ENCODE data around the gene EPHA6. TPM values are rescaled to one million over a fixed set of nuclear protein-coding genes. Genes with fewer than 3 reads are reported as not detected.
"Not testable (repeated sequence)": the region's sequence is repeated elsewhere in the genome, so short reads cannot be mapped to it uniquely, and the experiment has no call there.

EPHA6 gene
- total and polyA plus RNA-seq, 2 donors (not counting 1 experiment from before 2014, with no cell fraction given): under 0.01 TPM; not detected in 1

DNA sequence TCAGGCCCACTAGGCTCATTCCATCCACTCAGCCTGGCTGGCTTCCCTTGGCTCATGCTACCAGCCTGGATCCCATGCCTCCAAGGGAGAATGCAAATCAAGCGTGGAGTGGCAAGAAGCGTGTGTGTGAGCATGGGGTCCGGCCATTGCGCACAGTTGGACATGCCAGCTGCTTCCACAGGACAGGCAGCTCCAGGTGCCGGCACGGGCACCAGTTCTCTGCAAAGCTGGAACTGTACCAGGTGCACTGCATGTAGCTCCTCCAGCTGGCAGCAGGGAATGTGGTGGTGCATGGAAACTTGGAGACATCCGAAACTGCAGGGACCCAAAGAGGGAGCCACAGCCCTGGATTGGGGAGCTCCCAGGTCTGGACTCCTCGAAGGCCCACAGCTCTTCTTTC, 449.8 kb downstream of the EPHA6 start:
- no peak for DNase-seq (ENCODE audit: low read depth in 2 of 2)
- Histone ChIP-seq H3K27ac (ENCODE audit: insufficient read depth, low read length) (no peak overlapping the region), H3K4me1 (ENCODE audit: control insufficient read depth, extremely low read depth, insufficient read depth, low read length) (no peaks in the 10 kb centered on the region), H3K36me3 (ENCODE audit: control insufficient read depth, insufficient read depth, low read length) (no peaks in the 10 kb centered on the region), H3K27me3 (ENCODE audit: control insufficient read depth, insufficient read depth, low read length) (no peaks in the 10 kb centered on the region), H2AFZ (ENCODE audit: low read length) (no peak overlapping the region), H3K4me2 (ENCODE audit: extremely low read depth, insufficient read depth, low read length) (no peak overlapping the region), H3K79me2 (ENCODE audit: control insufficient read depth, insufficient read depth, low read length) (no peaks in the 10 kb centered on the region), H3K4me3 (replicated peaks in 1 of 4; ENCODE audit: control extremely low read depth in 1 of 4, insufficient read depth in 1 of 4, low read depth in 3 of 4, low read length in 4 of 4) (no peak overlapping the region), H4K20me1 (ENCODE audit: control insufficient read depth, extremely low read depth, insufficient read depth, low read length) (no peaks in the 10 kb centered on the region), H3K9ac (ENCODE audit: insufficient read depth, low read length) (no peak overlapping the region), H3K9me3 (ENCODE audit: control insufficient read depth, insufficient read depth, low read depth, low read length) (no peaks in the 10 kb centered on the region)
- TF ChIP-seq, protein P1, sequence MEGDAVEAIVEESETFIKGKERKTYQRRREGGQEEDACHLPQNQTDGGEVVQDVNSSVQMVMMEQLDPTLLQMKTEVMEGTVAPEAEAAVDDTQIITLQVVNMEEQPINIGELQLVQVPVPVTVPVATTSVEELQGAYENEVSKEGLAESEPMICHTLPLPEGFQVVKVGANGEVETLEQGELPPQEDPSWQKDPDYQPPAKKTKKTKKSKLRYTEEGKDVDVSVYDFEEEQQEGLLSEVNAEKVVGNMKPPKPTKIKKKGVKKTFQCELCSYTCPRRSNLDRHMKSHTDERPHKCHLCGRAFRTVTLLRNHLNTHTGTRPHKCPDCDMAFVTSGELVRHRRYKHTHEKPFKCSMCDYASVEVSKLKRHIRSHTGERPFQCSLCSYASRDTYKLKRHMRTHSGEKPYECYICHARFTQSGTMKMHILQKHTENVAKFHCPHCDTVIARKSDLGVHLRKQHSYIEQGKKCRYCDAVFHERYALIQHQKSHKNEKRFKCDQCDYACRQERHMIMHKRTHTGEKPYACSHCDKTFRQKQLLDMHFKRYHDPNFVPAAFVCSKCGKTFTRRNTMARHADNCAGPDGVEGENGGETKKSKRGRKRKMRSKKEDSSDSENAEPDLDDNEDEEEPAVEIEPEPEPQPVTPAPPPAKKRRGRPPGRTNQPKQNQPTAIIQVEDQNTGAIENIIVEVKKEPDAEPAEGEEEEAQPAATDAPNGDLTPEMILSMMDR (conservative IDR thresholded peaks at IDR 0.05 in 1 of 2, IDR thresholded peaks at IDR 0.05 in 1 of 2; ENCODE audit: low read depth in 1 of 2, low read length in 2 of 2): no peak
- no peak for TF ChIP-seq EZH2 (IDR thresholded peaks at IDR 0.05; ENCODE audit: low read length, missing control alignments)

DNA sequence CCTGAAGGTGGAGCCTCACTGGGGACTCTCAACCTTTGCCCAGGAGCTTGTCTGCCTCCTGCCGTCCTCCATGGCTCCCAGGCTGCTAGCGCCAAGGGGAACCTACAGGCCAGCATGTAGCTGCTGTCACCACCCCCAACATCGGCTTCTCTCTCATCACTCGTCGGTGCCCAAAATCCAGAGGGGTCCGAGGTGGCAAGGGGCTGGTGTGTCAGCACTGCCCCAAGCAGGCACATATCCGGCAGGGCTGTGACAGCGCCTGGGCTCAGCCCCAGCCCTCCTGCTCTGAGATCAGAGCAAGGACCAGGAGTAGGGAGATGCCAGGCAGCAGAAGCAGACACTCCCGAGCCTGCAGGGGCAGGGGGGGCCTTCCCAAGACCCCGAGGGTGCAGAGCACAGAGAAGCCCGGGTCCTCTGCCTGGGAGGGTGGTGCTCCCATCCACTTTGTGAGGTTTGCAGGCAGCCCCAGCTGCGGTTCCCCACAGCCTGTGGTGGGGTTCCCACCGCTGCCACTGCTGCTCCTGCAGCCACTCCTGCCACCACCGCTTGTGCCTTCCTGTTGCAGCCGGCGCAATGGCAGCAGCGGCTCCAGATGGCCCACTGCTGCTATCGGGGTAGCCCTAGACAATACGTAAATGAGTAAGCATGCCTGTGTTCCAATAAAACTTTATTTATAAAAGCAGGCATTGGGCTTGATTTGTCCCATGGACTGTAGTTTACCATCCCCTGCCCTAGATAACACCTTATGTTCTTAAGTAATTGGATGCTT, 451.0 kb downstream of the EPHA6 start:
- no peak overlapping the region for H2AFZ ChIP-seq (ENCODE audit: low read length)
- H3K4me2 ChIP-seq (ENCODE audit: extremely low read depth, insufficient read depth, low read length): no peak overlapping the region
- no peak overlapping the region for H3K27ac ChIP-seq (ENCODE audit: insufficient read depth, low read length)
- no peaks in the 10 kb centered on the region for H4K20me1 ChIP-seq (ENCODE audit: control insufficient read depth, extremely low read depth, insufficient read depth, low read length)
- no peaks in the 10 kb centered on the region for H3K79me2 ChIP-seq (ENCODE audit: control insufficient read depth, insufficient read depth, low read length)
- H3K9ac ChIP-seq (ENCODE audit: insufficient read depth, low read length): no peak overlapping the region
- H3K36me3 ChIP-seq (ENCODE audit: control insufficient read depth, insufficient read depth, low read length): no peaks in the 10 kb centered on the region
- H3K4me3 ChIP-seq (replicated peaks in 1 of 4; ENCODE audit: control extremely low read depth in 1 of 4, insufficient read depth in 1 of 4, low read depth in 3 of 4, low read length in 4 of 4): no peak overlapping the region
- TF ChIP-seq, protein P1 (conservative IDR thresholded peaks at IDR 0.05 in 1 of 2, IDR thresholded peaks at IDR 0.05 in 1 of 2; ENCODE audit: low read depth in 1 of 2, low read length in 2 of 2): no peak
- TF ChIP-seq EZH2 (IDR thresholded peaks at IDR 0.05; ENCODE audit: low read length, missing control alignments): no peak
- no peaks in the 10 kb centered on the region for H3K4me1 ChIP-seq (ENCODE audit: control insufficient read depth, extremely low read depth, insufficient read depth, low read length)
- no peaks in the 10 kb centered on the region for H3K27me3 ChIP-seq (ENCODE audit: control insufficient read depth, insufficient read depth, low read length)
- DNase-seq (ENCODE audit: low read depth in 2 of 2): no peak
- H3K9me3 ChIP-seq (ENCODE audit: control insufficient read depth, insufficient read depth, low read depth, low read length): no peaks in the 10 kb centered on the region

DNA sequence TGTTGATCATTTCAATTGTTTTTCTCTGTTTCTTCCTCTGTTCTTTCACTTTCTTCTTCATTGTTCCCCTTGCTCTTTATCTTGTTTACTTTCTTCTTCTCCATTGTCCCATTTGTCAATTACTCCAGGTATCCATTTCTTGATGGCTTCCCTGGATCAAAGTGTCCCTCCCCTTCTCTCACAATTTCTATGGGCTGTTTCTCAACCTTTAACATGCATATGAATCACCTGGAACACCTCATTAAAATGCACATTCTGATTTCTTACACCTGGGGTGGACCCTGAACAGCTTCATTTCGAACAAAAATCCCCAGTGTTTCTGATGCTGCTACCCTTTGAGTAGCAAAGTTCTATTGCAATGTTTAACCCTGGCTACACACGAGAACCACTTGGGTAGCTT, 454.8 kb downstream of the EPHA6 start:
- Histone ChIP-seq H3K27me3 (ENCODE audit: control insufficient read depth, insufficient read depth, low read length) (no peaks in the 10 kb centered on the region), H4K20me1 (ENCODE audit: control insufficient read depth, extremely low read depth, insufficient read depth, low read length) (no peaks in the 10 kb centered on the region), H3K9ac (ENCODE audit: insufficient read depth, low read length) (no peak overlapping the region), H3K27ac (ENCODE audit: insufficient read depth, low read length) (no peak overlapping the region), H3K36me3 (ENCODE audit: control insufficient read depth, insufficient read depth, low read length) (no peaks in the 10 kb centered on the region), H3K4me3 (replicated peaks in 1 of 4; ENCODE audit: control extremely low read depth in 1 of 4, insufficient read depth in 1 of 4, low read depth in 3 of 4, low read length in 4 of 4) (no peak overlapping the region), H3K9me3 (ENCODE audit: control insufficient read depth, insufficient read depth, low read depth, low read length) (no peaks in the 10 kb centered on the region), H2AFZ (ENCODE audit: low read length) (no peak overlapping the region), H3K4me2 (ENCODE audit: extremely low read depth, insufficient read depth, low read length) (no peak overlapping the region), H3K4me1 (ENCODE audit: control insufficient read depth, extremely low read depth, insufficient read depth, low read length) (no peaks in the 10 kb centered on the region), H3K79me2 (ENCODE audit: control insufficient read depth, insufficient read depth, low read length) (no peaks in the 10 kb centered on the region)
- no peak for DNase-seq (ENCODE audit: low read depth in 2 of 2)
- TF ChIP-seq EZH2 (IDR thresholded peaks at IDR 0.05; ENCODE audit: low read length, missing control alignments): no peak
- TF ChIP-seq, protein P1 (conservative IDR thresholded peaks at IDR 0.05 in 1 of 2, IDR thresholded peaks at IDR 0.05 in 1 of 2; ENCODE audit: low read depth in 1 of 2, low read length in 2 of 2): no peak

DNA sequence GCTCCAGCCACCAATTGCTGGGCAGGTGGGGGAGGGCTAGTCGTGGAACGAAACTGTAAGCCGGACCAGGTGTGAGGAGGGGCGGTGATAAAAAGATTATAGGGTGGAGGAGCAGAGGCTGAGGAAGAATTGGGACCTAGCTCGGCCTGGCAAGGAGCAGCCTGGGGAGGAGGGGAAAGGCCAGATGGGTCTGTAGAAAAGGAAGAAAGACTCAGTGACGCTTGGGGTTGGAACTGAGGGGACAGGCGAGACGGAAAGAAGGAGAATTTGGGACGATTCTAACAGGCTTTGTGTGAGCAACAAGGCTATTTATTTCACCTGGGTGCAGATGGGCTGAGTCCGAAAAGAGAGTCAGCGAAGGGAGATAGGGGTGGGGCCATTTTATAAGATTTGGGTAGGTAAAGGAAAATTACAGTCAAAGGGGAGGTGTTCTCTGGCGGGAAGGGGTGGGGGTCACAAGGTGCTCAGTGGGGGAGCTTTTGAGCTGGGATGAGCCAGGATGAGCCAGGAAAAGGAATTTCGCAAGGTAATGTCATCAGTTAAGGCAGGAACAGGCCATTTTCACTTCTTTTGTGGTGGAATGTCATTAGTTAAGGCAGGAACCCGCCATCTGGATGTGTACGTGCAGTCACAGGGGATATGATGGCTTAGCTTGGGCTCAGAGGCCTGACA, 462.6 kb downstream of the EPHA6 start:
- not testable (repeated sequence) for H3K4me3 ChIP-seq (replicated peaks in 1 of 4; ENCODE audit: control extremely low read depth in 1 of 4, insufficient read depth in 1 of 4, low read depth in 3 of 4, low read length in 4 of 4)

More for the DNA sequence above, 462.6 kb downstream of the EPHA6 start:
- H3K36me3 ChIP-seq (ENCODE audit: control insufficient read depth, insufficient read depth, low read length); H2AFZ ChIP-seq (ENCODE audit: low read length); H4K20me1 ChIP-seq (ENCODE audit: control insufficient read depth, extremely low read depth, insufficient read depth, low read length); H3K79me2 ChIP-seq (ENCODE audit: control insufficient read depth, insufficient read depth, low read length); DNase-seq (ENCODE audit: low read depth in 2 of 2); H3K4me1 ChIP-seq (ENCODE audit: control insufficient read depth, extremely low read depth, insufficient read depth, low read length); H3K27ac ChIP-seq (ENCODE audit: insufficient read depth, low read length); H3K9me3 ChIP-seq (ENCODE audit: control insufficient read depth, insufficient read depth, low read depth, low read length); H3K27me3 ChIP-seq (ENCODE audit: control insufficient read depth, insufficient read depth, low read length); H3K9ac ChIP-seq (ENCODE audit: insufficient read depth, low read length); H3K4me2 ChIP-seq (ENCODE audit: extremely low read depth, insufficient read depth, low read length): not testable (repeated sequence)
